GOT3 (cell line): Measurements from ENCODE around the gene ZNF736.
"Not testable (repeated sequence)": the region's sequence is repeated elsewhere in the genome, so short reads cannot be mapped to it uniquely, and the experiment has no call there.

Source experiments
- DNase-seq: peaks from one replicate; lab custom pipeline; 2025; ENCODE audit warnings: mixed read lengths; lab: John Stamatoyannopoulos, UW

The ZNF736 gene

DNA sequence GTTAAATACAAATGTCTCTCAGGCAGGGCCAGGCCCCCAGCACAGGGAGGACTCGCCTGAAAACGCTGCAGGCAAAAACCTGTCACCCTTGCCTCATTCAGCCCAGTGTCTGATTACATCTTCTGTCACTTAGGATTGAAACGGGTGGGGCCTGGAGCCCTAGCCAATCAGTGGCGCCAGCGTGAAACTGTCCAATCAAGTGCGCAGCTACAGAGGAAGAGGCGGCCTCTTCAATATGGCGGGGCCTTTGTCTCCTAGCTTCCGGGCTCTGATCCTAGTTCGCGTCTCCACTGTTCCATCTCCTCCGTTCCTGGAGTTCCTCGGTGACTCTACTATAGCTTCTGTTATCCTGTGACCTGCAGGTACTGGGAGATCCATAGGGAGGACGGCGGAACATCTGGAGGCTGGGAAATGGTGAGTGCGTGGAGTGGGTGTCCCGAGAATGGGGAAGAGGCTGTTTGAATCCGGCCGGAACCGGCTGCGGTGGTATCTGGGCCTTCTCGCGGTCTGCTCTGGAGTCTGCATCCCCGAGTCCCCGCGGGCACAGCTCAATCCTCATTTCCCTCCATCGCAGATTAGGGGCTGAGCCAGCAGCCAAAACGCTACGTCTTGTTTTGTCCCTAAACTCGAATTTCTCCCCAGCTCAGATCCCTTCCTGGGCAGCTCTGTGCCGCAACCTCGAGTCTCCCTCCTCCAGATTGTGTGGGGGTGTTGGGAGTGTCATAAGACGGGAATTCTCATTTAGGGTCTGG lies at the start of gene ZNF736:
ZNF736 (plus strand) TSS at position 222 of the 752 bp plus-strand sequence; CDS start at position 412, 190 bp downstream.
- DNase-seq = no peak

DNA sequence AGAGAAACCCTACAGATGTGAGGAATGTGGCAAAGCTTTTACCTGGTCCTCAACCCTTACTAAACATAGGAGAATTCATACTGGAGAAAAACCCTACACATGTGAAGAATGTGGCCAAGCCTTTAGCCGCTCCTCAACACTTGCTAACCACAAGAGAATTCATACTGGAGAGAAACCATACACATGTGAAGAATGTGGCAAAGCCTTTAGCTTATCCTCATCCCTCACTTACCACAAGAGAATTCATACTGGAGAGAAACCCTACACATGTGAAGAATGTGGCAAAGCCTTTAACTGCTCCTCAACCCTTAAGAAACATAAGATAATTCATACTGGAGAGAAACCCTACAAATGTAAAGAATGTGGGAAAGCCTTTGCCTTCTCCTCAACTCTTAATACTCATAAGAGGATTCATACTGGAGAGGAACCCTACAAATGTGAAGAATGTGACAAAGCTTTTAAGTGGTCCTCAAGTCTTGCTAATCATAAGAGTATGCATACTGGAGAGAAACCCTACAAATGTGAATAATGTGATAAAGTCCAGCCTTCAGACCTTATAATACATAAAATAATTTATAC lies 47.3 kb upstream of the ZNF736 start:
- no peak for DNase-seq

GRCh38 chr7:64277630-64278029 lies 36.1 kb upstream of the ZNF736 start:
- no peak for DNase-seq

DNA sequence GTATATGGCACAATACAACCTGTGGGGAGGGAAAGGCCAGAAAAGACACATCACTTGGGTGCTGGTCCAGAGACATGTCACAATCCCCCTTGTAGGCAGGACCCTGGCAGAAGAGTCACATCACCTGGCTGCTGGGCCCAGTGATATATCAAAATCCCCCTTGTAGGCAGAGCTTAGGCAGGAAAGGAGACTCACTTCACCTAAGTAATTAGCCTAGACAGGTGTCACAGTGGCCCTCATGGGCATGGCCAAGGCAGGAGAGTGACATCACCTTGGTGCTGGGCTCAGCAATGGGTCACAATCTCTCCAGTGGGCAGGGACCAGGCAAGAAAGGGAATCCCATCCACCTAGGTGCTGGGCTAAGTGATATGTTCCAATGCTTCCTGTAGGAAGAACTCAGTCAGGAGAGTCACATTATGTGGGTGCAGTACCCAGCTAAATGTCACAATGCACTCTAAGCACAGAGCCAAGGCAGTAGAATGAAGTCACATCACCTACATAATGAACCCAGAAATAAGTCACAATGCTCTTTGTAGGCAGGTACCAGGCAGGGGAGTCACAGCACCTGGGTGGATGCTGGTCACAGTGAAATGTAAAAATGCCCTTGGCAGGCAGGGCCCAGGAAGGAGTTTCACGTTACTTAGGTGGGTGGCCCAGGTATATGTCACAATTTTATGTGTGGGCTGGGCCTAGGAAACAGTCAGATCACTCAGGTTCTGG lies 18.9 kb upstream of the ZNF736 start:
- no peak for DNase-seq

DNA sequence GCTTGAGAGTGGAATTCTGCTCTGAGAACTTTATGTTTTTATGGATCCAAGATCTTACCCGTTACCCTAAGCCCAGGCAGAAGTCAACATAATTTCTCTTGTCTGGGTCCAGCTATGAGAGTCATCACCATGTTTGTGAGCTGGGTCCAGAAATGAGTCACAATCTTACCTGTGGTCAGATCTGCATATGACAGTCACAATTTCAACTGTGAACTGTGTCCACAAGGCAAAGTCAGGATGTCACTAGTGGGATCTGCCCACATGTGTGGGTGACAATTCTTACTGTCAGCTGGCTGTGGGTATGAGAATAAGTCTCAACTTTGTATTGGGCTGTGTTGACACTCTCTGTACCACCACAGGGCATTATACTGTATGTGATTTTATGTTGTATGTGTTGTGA lies 16.3 kb upstream of the ZNF736 start:
- DNase-seq = not testable (repeated sequence)

- no peak for DNase-seq
Observed at GRCh38 chr7:64300641-64301405, 12.9 kb upstream of the ZNF736 start.

GRCh38 chr7:64307254-64308015 lies 6.3 kb upstream of the ZNF736 start:
- DNase-seq = no peak

GRCh38 chr7:64308016-64308270 lies 5.8 kb upstream of the ZNF736 start:
- no peak for DNase-seq

DNA sequence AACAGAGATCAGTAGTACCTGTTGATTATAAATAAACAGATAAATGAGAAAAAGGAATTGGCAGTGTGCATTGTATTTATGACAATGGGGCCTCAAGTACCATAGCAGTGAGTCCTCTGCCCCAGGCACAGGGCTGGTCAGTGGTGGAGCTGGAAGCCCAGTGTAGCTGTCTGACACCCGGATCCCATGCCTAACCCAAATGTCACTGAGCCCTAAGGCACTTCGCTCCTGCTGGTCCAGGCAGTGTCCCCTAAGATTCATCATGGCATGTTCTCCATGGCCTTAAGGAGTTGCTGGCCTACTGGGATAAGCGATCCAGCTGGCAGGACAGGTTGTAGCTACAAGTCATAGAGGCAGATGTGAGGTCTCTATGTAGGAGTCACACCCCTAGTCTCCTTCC lies 3.3 kb upstream of the ZNF736 start:
- DNase-seq = no peak

DNA sequence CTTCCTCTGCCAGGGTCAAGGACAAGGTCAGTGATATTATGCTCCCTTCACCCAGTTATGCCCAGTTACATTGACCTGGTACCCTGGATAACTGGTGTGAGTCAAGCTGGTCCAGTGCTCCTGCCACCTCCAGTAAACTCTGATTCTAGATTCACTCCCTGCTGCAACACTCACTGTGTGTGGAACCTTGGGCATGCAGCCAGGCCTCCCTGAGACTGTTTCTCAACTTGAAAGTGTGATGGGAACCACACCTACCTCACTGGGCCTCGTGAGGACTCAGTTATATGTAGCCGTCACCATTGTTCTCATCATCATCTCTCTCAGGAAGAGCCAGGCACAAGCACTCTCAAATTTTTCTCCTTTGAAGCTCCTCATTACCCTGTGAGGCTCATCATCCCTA lies 935 bp upstream of the ZNF736 start:
- DNase-seq = no peak

DNA sequence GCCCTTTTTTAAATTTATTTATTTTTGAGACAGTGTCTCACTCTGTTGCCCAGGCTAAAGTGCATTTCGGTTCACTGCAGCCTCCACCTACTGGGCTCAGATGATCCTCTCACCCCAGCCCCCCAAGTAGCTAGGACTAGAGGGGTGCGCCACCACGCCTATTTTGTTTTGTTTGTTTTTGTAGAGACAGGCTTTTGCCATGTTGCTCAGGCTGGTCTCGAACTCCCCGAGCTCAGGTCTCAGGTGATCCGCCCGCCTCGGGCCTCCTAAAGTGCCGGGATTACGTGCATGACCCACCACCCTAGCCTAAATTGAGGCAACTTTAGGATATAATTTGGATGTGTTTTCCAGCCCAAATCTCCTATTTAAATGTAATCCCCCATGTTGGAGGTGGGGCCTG lies 805 bp downstream of the ZNF736 start:
- DNase-seq = no peak

- not testable (repeated sequence) for DNase-seq
Observed at GRCh38 chr7:64316031-64316742, 2.4 kb downstream of the ZNF736 start.

GRCh38 chr7:64320547-64321513 lies 7.1 kb downstream of the ZNF736 start:
- no peak for DNase-seq

DNA sequence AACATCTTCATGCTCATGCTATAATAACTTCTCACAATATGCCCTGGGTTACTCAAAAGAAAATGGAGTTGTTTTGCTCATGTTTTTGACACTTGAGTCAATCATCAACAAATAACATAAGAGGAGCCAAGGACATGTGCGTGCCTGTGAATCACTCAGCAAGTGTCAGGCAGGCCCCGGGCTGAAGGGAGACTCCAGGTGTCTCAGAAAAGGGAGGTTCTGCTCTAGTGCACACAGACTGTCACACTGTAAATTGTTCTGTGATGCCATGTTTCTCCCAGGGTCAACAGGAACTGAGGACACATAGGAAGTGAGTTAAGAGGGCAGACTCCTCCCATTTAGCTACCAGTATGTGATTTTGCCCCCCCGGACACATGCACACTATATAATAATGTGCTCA lies 10.4 kb downstream of the ZNF736 start:
- DNase-seq = not testable (repeated sequence)

GRCh38 chr7:64348713-64349210 lies 35.0 kb downstream of the ZNF736 start:
- not testable (repeated sequence) for DNase-seq

GRCh38 chr7:64359543-64359942 lies 45.8 kb downstream of the ZNF736 start:
- DNase-seq = no peak

DNA sequence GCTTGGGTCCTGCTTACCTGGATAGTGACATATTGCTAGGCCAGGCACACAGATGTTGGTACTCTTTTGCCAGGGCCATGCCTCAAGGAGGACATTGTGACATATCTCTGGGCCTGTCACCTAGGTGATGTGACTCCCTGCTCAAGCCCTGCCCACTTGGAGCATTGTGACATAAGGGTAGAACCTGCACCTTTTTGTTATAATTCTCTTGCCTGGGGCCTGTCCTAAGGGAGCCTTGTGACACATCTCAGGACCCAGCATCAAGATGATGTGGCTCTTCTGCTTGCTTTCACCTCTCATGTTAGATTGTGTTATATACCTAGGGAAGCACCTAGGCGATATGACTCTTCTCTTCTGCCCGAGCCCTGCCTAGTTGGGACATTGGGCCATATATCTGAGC lies 57.4 kb downstream of the ZNF736 start:
- DNase-seq = no peak

DNA sequence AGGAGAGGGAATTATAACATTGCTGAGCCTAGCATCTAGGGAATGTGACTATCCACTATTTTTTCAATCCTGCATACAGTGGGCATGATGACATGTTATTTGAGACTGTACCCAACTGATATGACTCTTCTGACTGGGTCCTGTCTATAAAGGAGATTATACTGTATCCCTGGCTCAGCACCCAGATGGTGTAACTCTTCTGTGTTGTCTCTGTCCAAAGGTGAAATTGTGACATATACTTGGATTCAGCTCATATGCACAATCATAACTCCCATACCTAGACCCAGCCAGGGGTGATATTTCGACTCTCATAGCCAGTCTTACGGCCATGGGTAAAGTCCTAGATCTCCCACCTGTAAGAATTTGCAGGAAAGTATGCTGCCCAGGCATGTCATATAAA lies 59.3 kb downstream of the ZNF736 start:
- DNase-seq = no peak

GRCh38 chr7:64400401-64400800 lies 86.6 kb downstream of the ZNF736 start:
- no peak for DNase-seq
